Activated CD8-positive, alpha-beta T cell treated with anti-CD3 and anti-CD28 coated beads for 36 hours (primary cell): ENCODE measurements around the gene CDH11. TPM values are rescaled to one million over a fixed set of nuclear protein-coding genes. Genes with fewer than 3 reads are reported as not detected.
A peak's percentile ranks its signal among the peaks of the same experiment; 100 is the strongest.

ENCODE experiments used
- ATAC-seq: fragments of 200-7000 bp; cut with Tn5 transposase; one replicate; pipeline ENCODE4 v1.10.0; 2021; ENCODE audit warnings: mild to moderate bottlenecking, moderate library complexity
- CTCF ChIA-PET: fragments of 350-600 bp; sonication (Branson Sonifier 250); formaldehyde crosslinking; loops from one replicate; lab custom pipeline; 2021; ENCODE audit warnings: antibody characterized with exemption; lab: Charles Lee
- POLR2A ChIA-PET: fragments of 350-600 bp; sonication (Branson Sonifier 250); formaldehyde crosslinking; loops from one replicate; lab custom pipeline; 2021; ENCODE audit warnings: antibody characterized with exemption; lab: Charles Lee
- DNase-seq: peaks from one replicate; pipeline ENCODE4 v3.0.0-alpha.2; 2020
- H3K27ac Mint-ChIP-seq: one replicate; pipeline ENCODE4 v1.8.0; 2021; ENCODE audit warnings: mild to moderate bottlenecking, mixed read lengths
- H3K27me3 Mint-ChIP-seq: one replicate; pipeline ENCODE4 v1.8.0; 2021; ENCODE audit warnings: mixed read lengths
- H3K36me3 Mint-ChIP-seq: one replicate; pipeline ENCODE4 v1.8.0; 2021; ENCODE audit warnings: low read depth, mixed read lengths
- H3K4me1 Mint-ChIP-seq: one replicate; pipeline ENCODE4 v1.8.0; 2021; ENCODE audit warnings: low read depth, mixed read lengths
- H3K4me3 Mint-ChIP-seq: one replicate; pipeline ENCODE4 v1.8.0; 2021; ENCODE audit warnings: mild to moderate bottlenecking, moderate library complexity, mixed read lengths
- H3K9me3 Mint-ChIP-seq: one replicate; pipeline ENCODE4 v1.8.0; 2021; ENCODE audit warnings: mixed read lengths
- intact Hi-C: fragments of 100-400 bp; cut with micrococcal nuclease; formaldehyde crosslinking; loops from one replicate; pipeline ENCODE4 v1.10.0; 2022
- total RNA-seq, 2 experiments: library from RNA; stranded (reverse); gene quantifications; one replicate each; pipeline ENCODE4 v1.2.3, GENCODE V29; 2021
- TF ChIP-seq, protein P1 (sequence below): fragments of 200-600 bp; IDR thresholded peaks from one replicate; pipeline ENCODE4 v1.8.0; 2022; ENCODE audit warnings: antibody characterized with exemption, mild to moderate bottlenecking

The CDH11 gene
- total RNA-seq, 2 experiments from 2014 or later, result not detected

- H3K27ac Mint-ChIP-seq, result no peak overlapping the region
- ChIA-PET POLR2A (no interaction called here), CTCF (no interaction called here)
- H3K4me3 Mint-ChIP-seq, result no peak overlapping the region
- no peak for ATAC-seq
- no peak for DNase-seq
- no peaks in the 10 kb centered on the region for H3K36me3 Mint-ChIP-seq
- intact Hi-C loops, result no loop called here
- H3K27me3 Mint-ChIP-seq, result peaks cover 35% of the 10 kb centered on the region
- TF ChIP-seq, protein P1, sequence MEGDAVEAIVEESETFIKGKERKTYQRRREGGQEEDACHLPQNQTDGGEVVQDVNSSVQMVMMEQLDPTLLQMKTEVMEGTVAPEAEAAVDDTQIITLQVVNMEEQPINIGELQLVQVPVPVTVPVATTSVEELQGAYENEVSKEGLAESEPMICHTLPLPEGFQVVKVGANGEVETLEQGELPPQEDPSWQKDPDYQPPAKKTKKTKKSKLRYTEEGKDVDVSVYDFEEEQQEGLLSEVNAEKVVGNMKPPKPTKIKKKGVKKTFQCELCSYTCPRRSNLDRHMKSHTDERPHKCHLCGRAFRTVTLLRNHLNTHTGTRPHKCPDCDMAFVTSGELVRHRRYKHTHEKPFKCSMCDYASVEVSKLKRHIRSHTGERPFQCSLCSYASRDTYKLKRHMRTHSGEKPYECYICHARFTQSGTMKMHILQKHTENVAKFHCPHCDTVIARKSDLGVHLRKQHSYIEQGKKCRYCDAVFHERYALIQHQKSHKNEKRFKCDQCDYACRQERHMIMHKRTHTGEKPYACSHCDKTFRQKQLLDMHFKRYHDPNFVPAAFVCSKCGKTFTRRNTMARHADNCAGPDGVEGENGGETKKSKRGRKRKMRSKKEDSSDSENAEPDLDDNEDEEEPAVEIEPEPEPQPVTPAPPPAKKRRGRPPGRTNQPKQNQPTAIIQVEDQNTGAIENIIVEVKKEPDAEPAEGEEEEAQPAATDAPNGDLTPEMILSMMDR, result no peak
- no peaks in the 10 kb centered on the region for H3K4me1 Mint-ChIP-seq
- H3K9me3 Mint-ChIP-seq, result no peaks in the 10 kb centered on the region
Observed at GRCh38 chr16:65120461-65120830, 1.4 kb downstream of the CDH11 start.

DNA sequence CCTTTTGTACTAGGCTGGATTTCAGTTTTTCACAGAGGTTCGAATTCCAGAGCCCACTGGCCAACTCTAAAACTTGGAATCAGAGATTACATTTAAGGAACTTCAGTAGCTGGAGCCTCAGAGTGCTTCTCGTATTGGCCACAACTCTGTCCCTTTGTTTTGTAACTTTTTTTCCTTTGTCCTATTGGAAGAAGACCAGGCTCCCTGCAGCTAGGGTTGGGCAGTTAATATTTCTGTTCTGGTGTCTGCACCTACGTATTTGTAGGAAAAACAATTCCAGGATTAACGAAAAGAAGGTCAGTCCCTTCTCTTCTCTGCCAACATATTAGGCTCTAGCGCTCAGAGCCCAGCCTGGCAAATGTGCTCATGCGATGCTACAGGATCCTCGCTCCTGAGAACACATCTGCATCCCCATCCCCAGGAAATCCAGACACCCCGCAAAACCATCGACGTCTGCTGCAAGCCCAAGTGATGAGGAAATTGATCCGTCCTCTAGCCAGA is 1.9 kb downstream of the CDH11 start:
- ChIA-PET POLR2A (no interaction called here), CTCF (no interaction called here)
- Mint-ChIP-seq H3K36me3 (no peaks in the 10 kb centered on the region), H3K4me3 (no peak overlapping the region), H3K27me3 (peaks cover 35% of the 10 kb centered on the region), H3K9me3 (no peaks in the 10 kb centered on the region), H3K27ac (no peak overlapping the region), H3K4me1 (no peaks in the 10 kb centered on the region)
- no peak for DNase-seq
- intact Hi-C loops, result no loop called here
- TF ChIP-seq, protein P1, result no peak
- no peak for ATAC-seq

DNA sequence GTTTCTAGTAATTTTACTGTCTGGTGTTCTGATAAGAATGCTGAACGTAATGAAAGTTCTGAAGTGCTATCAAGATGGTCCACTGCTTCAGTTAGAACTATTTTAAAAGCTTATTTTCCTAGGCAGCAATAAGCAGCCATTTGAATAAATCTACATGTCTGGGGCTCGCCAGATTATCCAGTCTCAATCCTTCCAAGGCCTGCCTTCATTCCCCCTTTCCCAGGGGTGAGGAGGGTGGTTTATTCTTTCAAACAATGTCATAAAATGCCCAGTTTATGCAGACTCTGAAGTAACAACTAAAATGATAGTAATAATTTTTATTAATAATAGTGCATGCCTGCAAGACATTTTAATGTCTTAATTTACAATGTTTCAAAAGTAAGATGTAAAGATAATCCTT is 2.4 kb downstream of the CDH11 start:
- CTCF ChIA-PET, result no interaction called here
- intact Hi-C loops, result no loop called here
- DNase-seq (no peak), ATAC-seq (no peak)
- no peaks in the 10 kb centered on the region for H3K36me3 Mint-ChIP-seq
- H3K9me3 Mint-ChIP-seq, result no peaks in the 10 kb centered on the region
- H3K4me3 Mint-ChIP-seq, result no peak overlapping the region
- no peaks in the 10 kb centered on the region for H3K4me1 Mint-ChIP-seq
- peaks cover 32% of the 10 kb centered on the region for H3K27me3 Mint-ChIP-seq
- POLR2A ChIA-PET, result no interaction called here
- TF ChIP-seq, protein P1, result no peak
- H3K27ac Mint-ChIP-seq, result no peak overlapping the region

GRCh38 chr16:65118871-65119270 is 3.0 kb downstream of the CDH11 start:
- Mint-ChIP-seq H3K4me3 (no peak overlapping the region), H3K27ac (no peak overlapping the region), H3K27me3 (peaks cover 26% of the 10 kb centered on the region), H3K4me1 (no peaks in the 10 kb centered on the region), H3K36me3 (no peaks in the 10 kb centered on the region), H3K9me3 (no peaks in the 10 kb centered on the region)
- ChIA-PET CTCF (no interaction called here), POLR2A (no interaction called here)
- DNase-seq, result no peak
- TF ChIP-seq, protein P1, result no peak
- no peak for ATAC-seq
- intact Hi-C loops, result no loop called here

- Mint-ChIP-seq H3K4me3 (no peak overlapping the region), H3K36me3 (no peaks in the 10 kb centered on the region), H3K27me3 (peaks cover 19% of the 10 kb centered on the region), H3K4me1 (no peaks in the 10 kb centered on the region), H3K9me3 (no peaks in the 10 kb centered on the region), H3K27ac (no peak overlapping the region)
- ATAC-seq (peak; percentile 55), DNase-seq (peak; percentile 60)
- TF ChIP-seq, protein P1, result peak; percentile 74
- intact Hi-C loops, result no loop called here
- POLR2A ChIA-PET, result no interaction called here
- CTCF ChIA-PET, result interaction anchor here (0.9 kb wide), 1 partner anchor 9 kb away, joined by 3 read pairs; no protein-coding TSS in a partner anchor
Observed at GRCh38 chr16:65117811-65118448, 3.9 kb downstream of the CDH11 start.
